H9 (cell line): Measurements from ENCODE around the gene KRTAP10-11. TPM values are rescaled to one million over a fixed set of nuclear protein-coding genes. Genes with fewer than 3 reads are reported as not detected.

Experiments
- DNase-seq: peaks from one replicate; pipeline ENCODE4 v3.0.0-alpha.2; 2017
- H2AFZ ChIP-seq: one replicate; pipeline ENCODE4 v1.6.1; 2013; ENCODE audit warnings: mild to moderate bottlenecking, low read length, control low read depth, moderate library complexity
- H2AK5ac ChIP-seq: 2 replicates; pipeline ENCODE4 v1.6.1; 2013; ENCODE audit warnings: low read length, control low read depth, mixed read lengths; ENCODE audit not compliant: insufficient read length
- H2BK120ac ChIP-seq: one replicate; pipeline ENCODE4 v1.6.1; 2013; ENCODE audit warnings: low read depth, mild to moderate bottlenecking, low read length, control low read depth, inconsistent platforms; ENCODE audit not compliant: poor library complexity, severe bottlenecking
- H2BK12ac ChIP-seq: 2 replicates; pipeline ENCODE4 v1.6.1; 2013; ENCODE audit warnings: low read length, control low read depth, mixed read lengths, low read depth; ENCODE audit not compliant: insufficient read length
- H2BK15ac ChIP-seq: 2 replicates; pipeline ENCODE4 v1.6.1; 2013; ENCODE audit warnings: low read depth, low read length, control low read depth
- H2BK20ac ChIP-seq: one replicate; pipeline ENCODE4 v1.6.1; 2013; ENCODE audit warnings: low read depth, mild to moderate bottlenecking, low read length, control low read depth, inconsistent platforms; ENCODE audit not compliant: poor library complexity, severe bottlenecking
- H2BK5ac ChIP-seq: 2 replicates; pipeline ENCODE4 v1.6.1; 2013; ENCODE audit warnings: low read length, control low read depth, mixed read lengths; ENCODE audit not compliant: insufficient read length
- H3K14ac ChIP-seq: 2 replicates; pipeline ENCODE4 v1.6.1; 2013; ENCODE audit warnings: low read length, control low read depth; ENCODE audit not compliant: insufficient read depth
- H3K18ac ChIP-seq: 2 replicates; pipeline ENCODE4 v1.6.1; 2013; ENCODE audit warnings: low read depth, mild to moderate bottlenecking, mixed read lengths, low read length, control low read depth; ENCODE audit not compliant: insufficient read length
- H3K23ac ChIP-seq: 2 replicates; pipeline ENCODE4 v1.6.1; 2013; ENCODE audit warnings: low read length, control low read depth, mixed read lengths, low read depth; ENCODE audit not compliant: insufficient read length
- H3K23me2 ChIP-seq: 2 replicates; pipeline ENCODE4 v1.6.1; 2013; ENCODE audit warnings: low read depth, mild to moderate bottlenecking, mixed read lengths, low read length, control low read depth; ENCODE audit not compliant: insufficient read length, poor library complexity, severe bottlenecking
- H3K27ac ChIP-seq: 2 replicates; pipeline ENCODE4 v1.5.1; 2013; ENCODE audit warnings: low read length, control low read depth, mixed read lengths, low read depth; ENCODE audit not compliant: insufficient read length
- H3K27me3 ChIP-seq: 2 replicates; pipeline ENCODE4 v1.6.1; 2013; ENCODE audit warnings: low read length, control low read depth, inconsistent platforms; ENCODE audit not compliant: insufficient read depth
- H3K4ac ChIP-seq: 2 replicates; pipeline ENCODE4 v1.6.1; 2013; ENCODE audit warnings: low read depth, mild to moderate bottlenecking, control low read depth, inconsistent platforms, low read length, moderate library complexity
- H3K4me1 ChIP-seq: 2 replicates; pipeline ENCODE4 v1.6.1; 2013; ENCODE audit warnings: low read length, control low read depth, inconsistent platforms; ENCODE audit not compliant: insufficient read depth
- H3K4me2 ChIP-seq: 2 replicates; pipeline ENCODE4 v1.6.1; 2013; ENCODE audit warnings: low read length, control low read depth, mixed read lengths; ENCODE audit not compliant: insufficient read length, insufficient read depth
- H3K56ac ChIP-seq: 2 replicates; pipeline ENCODE4 v1.6.1; 2013; ENCODE audit warnings: low read depth, mild to moderate bottlenecking, mixed read lengths, low read length, control low read depth; ENCODE audit not compliant: insufficient read length
- H3K79me1 ChIP-seq: 2 replicates; pipeline ENCODE4 v1.6.1; 2013; ENCODE audit warnings: low read depth, mild to moderate bottlenecking, moderate library complexity, low read length, control low read depth, inconsistent platforms; ENCODE audit not compliant: insufficient read depth, poor library complexity, severe bottlenecking
- H3K79me2 ChIP-seq: 2 replicates; pipeline ENCODE4 v1.6.1; 2013; ENCODE audit warnings: low read length, control low read depth, inconsistent platforms; ENCODE audit not compliant: insufficient read depth
- H3K9ac ChIP-seq: 2 replicates; pipeline ENCODE4 v1.6.1; 2013; ENCODE audit warnings: low read length, control low read depth, mixed read lengths; ENCODE audit not compliant: insufficient read length; ENCODE audit errors: extremely low read depth
- H3K9me3 ChIP-seq: one replicate; pipeline ENCODE4 v1.6.1; 2013; ENCODE audit warnings: low read depth, low read length, inconsistent platforms; ENCODE audit not compliant: control insufficient read depth
- H3T11ph ChIP-seq: one replicate; pipeline ENCODE4 v1.6.1; 2013; ENCODE audit warnings: mild to moderate bottlenecking, low read length, control low read depth, inconsistent platforms
- H4K20me1 ChIP-seq: one replicate; pipeline ENCODE4 v1.6.1; 2013; ENCODE audit not compliant: control insufficient read depth, insufficient read length, insufficient read depth
- H4K5ac ChIP-seq: 2 replicates; pipeline ENCODE4 v1.6.1; 2013; ENCODE audit warnings: low read depth, mild to moderate bottlenecking, mixed read lengths, low read length, control low read depth; ENCODE audit not compliant: insufficient read length
- H4K8ac ChIP-seq: replicated peaks from 2 replicates; pipeline ENCODE4 v1.6.1; 2013; ENCODE audit warnings: low read length, control low read depth, mixed read lengths, low read depth; ENCODE audit not compliant: insufficient read length
- H4K91ac ChIP-seq: 2 replicates; pipeline ENCODE4 v1.6.1; 2013; ENCODE audit warnings: low read depth, mild to moderate bottlenecking, moderate library complexity, mixed read lengths, low read length, control low read depth; ENCODE audit not compliant: insufficient read length
- H3K27ac Mint-ChIP-seq, 3 experiments: 2 replicates in 2 of 3; 3 replicates in 1 of 3; pipeline ENCODE4 v1.8.0; 2020 to 2021; ENCODE audit warnings: mixed read lengths in 3 of 3, mild to moderate bottlenecking in 1 of 3, moderate library complexity in 1 of 3
- H3K27me3 Mint-ChIP-seq: 2 replicates; pipeline ENCODE4 v1.8.0; 2021; ENCODE audit warnings: low read depth, mild to moderate bottlenecking, moderate library complexity, mixed read lengths
- H3K36me3 Mint-ChIP-seq, 3 experiments: 2 replicates in 2 of 3; 3 replicates in 1 of 3; pipeline ENCODE4 v1.8.0; 2020 to 2021; ENCODE audit warnings: low read depth in 3 of 3, mixed read lengths in 3 of 3; ENCODE audit not compliant: insufficient read depth in 1 of 3
- H3K4me1 Mint-ChIP-seq, 2 experiments: 2 replicates each; pipeline ENCODE4 v1.8.0; 2020; ENCODE audit warnings: mixed read lengths in 2 of 2
- H3K4me3 Mint-ChIP-seq, 2 experiments: 2 replicates in 1 of 2; 3 replicates in 1 of 2; pipeline ENCODE4 v1.8.0; 2020 to 2021; ENCODE audit warnings: mild to moderate bottlenecking in 2 of 2, mixed read lengths in 2 of 2, moderate library complexity in 1 of 2
- H3K9me3 Mint-ChIP-seq, 2 experiments: 2 replicates in 1 of 2; 3 replicates in 1 of 2; pipeline ENCODE4 v1.8.0; 2020; ENCODE audit warnings: mild to moderate bottlenecking in 2 of 2, mixed read lengths in 2 of 2, moderate library complexity in 1 of 2
- CTCF ChIP-seq: fragments of 200-600 bp; sonication (generic); conservative IDR thresholded peaks from 3 replicates; pipeline ENCODE4 v1.8.0; 2021; ENCODE audit warnings: antibody characterized with exemption, mild to moderate bottlenecking
- WGBS: extraction: QIAGEN DNeasy Blood & Tissue Kit; methylation state at CpG from one replicate; pipeline ENCODE4 v1.1.7; 2013; ENCODE audit warnings: missing lambda C conversion rate, low lambda C conversion rate, mixed read lengths; ENCODE audit not compliant: insufficient read length; ENCODE audit errors: extremely low coverage; 5-methylcytosine and 5-hydroxymethylcytosine counted together
- total RNA-seq: library from RNA; stranded (reverse); gene quantifications from 2 replicates; pipeline ENCODE4 v1.2.1, GENCODE V29; 2021

Gene KRTAP10-11
- total RNA-seq, 1 experiment from 2014 or later = not detected

- no peak overlapping the region for H3K18ac ChIP-seq
- H3K23ac ChIP-seq = no peak overlapping the region
- Mint-ChIP-seq H3K27ac (no peak overlapping the region), H3K9me3 (peaks cover 16 to 17% of the 10 kb centered on the region in 2 experiments), H3K36me3 (peaks cover 3 to 10% (median 7%) of the 10 kb centered on the region in 3 experiments; a peak in 5 of 7 replicates), H3K4me3 (no peak overlapping the region), H3K27me3 (peaks cover 16% of the 10 kb centered on the region), H3K4me1 (peaks cover 8 to 11% of the 10 kb centered on the region in 2 experiments)
- H3K79me2 ChIP-seq = no peaks in the 10 kb centered on the region
- H3K4me1 ChIP-seq = no peaks in the 10 kb centered on the region
- H3K4me2 ChIP-seq = no peak overlapping the region
- DNase-seq = no peak
- no peak overlapping the region for H2AFZ ChIP-seq
- no peaks in the 10 kb centered on the region for H4K20me1 ChIP-seq
- no peaks in the 10 kb centered on the region for H3K79me1 ChIP-seq
- no peaks in the 10 kb centered on the region for H3K27me3 ChIP-seq
- H4K5ac ChIP-seq = no peak overlapping the region
- no CpG with 5 or more reads among the region's 15 CpGs for WGBS
- H2AK5ac ChIP-seq = no peak overlapping the region
- no peak overlapping the region for H3T11ph ChIP-seq
- no peak for TF ChIP-seq CTCF
- H2BK5ac ChIP-seq = no peak overlapping the region
- H2BK12ac ChIP-seq = no peak overlapping the region
- H3K9ac ChIP-seq = no peak overlapping the region
- H4K8ac ChIP-seq = no peak overlapping the region
- H2BK120ac ChIP-seq = no peak overlapping the region
- H2BK20ac ChIP-seq = no peak overlapping the region
- no peaks in the 10 kb centered on the region for H3K23me2 ChIP-seq
- H3K9me3 ChIP-seq = no peaks in the 10 kb centered on the region
- H3K56ac ChIP-seq = no peak overlapping the region
- H4K91ac ChIP-seq = no peak overlapping the region
- no peak overlapping the region for H3K4ac ChIP-seq
- H2BK15ac ChIP-seq = no peak overlapping the region
- H3K14ac ChIP-seq = no peak overlapping the region; the same call in 1 of the 2 replicates
- H3K27ac ChIP-seq = no peak overlapping the region
Measured at GRCh38 chr21:44636209-44637017, 9.8 kb upstream of the KRTAP10-11 start.
